PC-3 (cell line): Measurements from ENCODE around the gene ZNF584. TPM values are rescaled to one million over a fixed set of nuclear protein-coding genes. Genes with fewer than 3 reads are reported as not detected.

Experiments
- ATAC-seq: fragments of 200-7000 bp; cut with Tn5 transposase; 2 replicates; pipeline ENCODE4 v1.9.1; 2020; ENCODE audit warnings: mild to moderate bottlenecking, moderate library complexity
- BruUV-seq: library from RNA; stranded (reverse); fragments of 400-500 nt; replicated peaks from 2 replicates; lab custom pipeline; 2021; lab: Mats Ljungman, UMichigan
- CTCF ChIA-PET: fragments of 300-600 bp; sonication (Branson Sonifier 250); formaldehyde crosslinking; loops from one replicate; lab custom pipeline; 2022; ENCODE audit warnings: antibody characterized with exemption; lab: Charles Lee
- POLR2A ChIA-PET: fragments of 300-600 bp; sonication (Branson Sonifier 250); formaldehyde crosslinking; loops from one replicate; lab custom pipeline; 2022; ENCODE audit warnings: antibody characterized with exemption; ENCODE audit not compliant: unreplicated experiment; lab: Charles Lee
- DNase-seq: peaks from one replicate; pipeline ENCODE4 v3.0.0-alpha.2; 2015
- H2AFZ ChIP-seq: fragments of 300-600 bp; sonication (generic); 2 replicates; pipeline ENCODE4 v1.6.0; 2016; ENCODE audit warnings: antibody characterized with exemption, low read length
- H3F3A ChIP-seq: fragments of 300-600 bp; sonication (generic); one replicate; pipeline ENCODE4 v1.6.0; 2017; ENCODE audit warnings: antibody characterized with exemption, low read length, control low read depth, mild to moderate bottlenecking; ENCODE audit not compliant: unreplicated experiment
- H3K27ac ChIP-seq: fragments of 300-600 bp; sonication (generic); 2 replicates; pipeline ENCODE4 v1.5.1; 2016; ENCODE audit warnings: mild to moderate bottlenecking, low read length
- H3K27me3 ChIP-seq: fragments of 300-600 bp; sonication (generic); 2 replicates; pipeline ENCODE4 v1.6.1; 2016; ENCODE audit warnings: low read length, mixed read lengths
- H3K36me3 ChIP-seq: fragments of 300-600 bp; sonication (generic); 2 replicates; pipeline ENCODE4 v1.6.1; 2016; ENCODE audit warnings: low read depth, mixed run types, low read length, mixed read lengths
- H3K4me1 ChIP-seq: fragments of 300-600 bp; sonication (generic); 2 replicates; pipeline ENCODE4 v1.5.1; 2016; ENCODE audit warnings: low read length; ENCODE audit not compliant: insufficient read depth
- H3K4me2 ChIP-seq: fragments of 300-600 bp; sonication (generic); 2 replicates; pipeline ENCODE4 v1.6.0; 2016; ENCODE audit warnings: low read length
- H3K4me3 ChIP-seq: fragments of 300-600 bp; sonication (generic); 2 replicates; pipeline ENCODE4 v1.5.1; 2016; ENCODE audit warnings: mild to moderate bottlenecking, low read length, mixed read lengths
- H3K79me2 ChIP-seq: fragments of 300-600 bp; sonication (generic); 2 replicates; pipeline ENCODE4 v1.6.1; 2017; ENCODE audit warnings: low read length, mixed read lengths
- H3K9ac ChIP-seq: fragments of 300-600 bp; sonication (generic); 2 replicates; pipeline ENCODE4 v1.6.0; 2016; ENCODE audit warnings: mild to moderate bottlenecking, low read length
- H3K9me2 ChIP-seq: fragments of 300-600 bp; sonication (generic); replicated peaks from 2 replicates; pipeline ENCODE4 v1.6.1; 2016; ENCODE audit warnings: mixed run types, low read length, mixed read lengths
- H3K9me3 ChIP-seq: fragments of 300-600 bp; sonication (generic); 2 replicates; pipeline ENCODE4 v1.6.1; 2016; ENCODE audit warnings: low read length, mixed read lengths
- H4K20me1 ChIP-seq: fragments of 300-600 bp; sonication (generic); 2 replicates; pipeline ENCODE4 v1.6.1; 2016; ENCODE audit warnings: low read length, mixed read lengths
- EZH2 ChIP-seq: fragments of 300-600 bp; sonication (generic); IDR thresholded peaks from one replicate; pipeline ENCODE4 v1.6.1; 2017; ENCODE audit warnings: antibody characterized with exemption, mild to moderate bottlenecking, low read length; ENCODE audit not compliant: unreplicated experiment
- EZH2phosphoT487 ChIP-seq: fragments of 300-600 bp; sonication (generic); IDR thresholded peaks from 2 replicates; pipeline ENCODE4 v1.6.1; 2018; ENCODE audit warnings: mild to moderate bottlenecking, antibody characterized with exemption, low read length, borderline replicate concordance
- intact Hi-C: fragments of 100-400 bp; cut with micrococcal nuclease; formaldehyde crosslinking; loops from 2 replicates; pipeline ENCODE4 v1.9.0; 2023
- total RNA-seq: library from RNA; depleted of rRNA; stranded (reverse); fragments of >200 nt; gene quantifications from 2 replicates; pipeline ENCODE4 v1.2.3, GENCODE V29; 2014
- TF ChIP-seq, protein P1 (sequence below): fragments of 300-600 bp; sonication (generic); conservative IDR thresholded peaks from 2 replicates; pipeline ENCODE4 v1.5.1; 2017; ENCODE audit warnings: antibody characterized with exemption, low read depth, mild to moderate bottlenecking, low read length

Gene ZNF584
- total RNA-seq, 1 experiment from 2014 or later: 49.2 TPM

DNA sequence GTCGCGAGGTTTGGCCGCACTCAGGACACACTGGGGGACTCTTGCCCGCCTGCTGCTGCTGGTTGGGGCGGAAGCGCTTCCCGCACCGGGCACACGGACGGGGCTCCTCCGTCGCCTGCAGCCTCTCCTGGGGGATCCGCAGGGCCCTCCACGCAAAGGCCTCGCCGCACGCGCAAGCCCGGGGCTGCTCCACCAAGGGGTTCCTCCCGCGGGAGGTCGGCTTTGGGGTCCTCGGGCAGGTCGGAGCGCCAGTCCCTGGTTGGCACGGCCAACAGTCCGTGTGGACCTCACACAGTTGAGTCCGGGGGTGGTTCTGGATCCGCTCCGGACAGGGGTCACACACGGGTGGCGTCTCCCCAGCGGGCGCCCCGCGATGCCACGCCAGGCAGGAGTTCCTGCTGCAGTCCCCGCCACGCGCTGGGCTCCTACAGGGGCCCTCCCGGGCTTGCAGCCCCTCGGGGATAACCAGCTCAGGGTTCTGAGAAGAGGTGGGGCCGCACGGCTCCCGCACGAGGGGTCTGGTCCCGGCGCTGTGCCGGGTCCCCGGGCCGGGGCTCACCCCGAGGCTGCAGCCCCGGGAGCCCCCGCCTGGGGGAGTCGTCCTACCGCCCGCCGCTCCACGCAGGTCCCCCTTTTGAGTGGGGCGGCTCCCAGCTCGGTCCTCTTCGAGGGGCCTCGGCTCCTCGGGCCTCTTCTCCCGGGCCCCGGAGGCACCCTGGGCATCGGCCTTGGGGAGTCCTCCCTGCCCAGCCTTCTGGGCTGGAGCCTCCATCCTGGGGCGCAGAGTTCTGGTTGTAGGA is 39.7 kb upstream of the ZNF584 start:
- ATAC-seq (no peak), DNase-seq (no peak)
- ChIA-PET CTCF (no interaction called here), POLR2A (no interaction called here)
- Histone ChIP-seq H3K9ac (no peak overlapping the region), H3K36me3 (no peaks in the 10 kb centered on the region), H3K79me2 (no peaks in the 10 kb centered on the region), H3K27me3 (no peaks in the 10 kb centered on the region), H3K9me3 (no peaks in the 10 kb centered on the region), H2AFZ (no peak overlapping the region), H3K9me2 (no peaks in the 10 kb centered on the region), H3K4me3 (no peak overlapping the region), H3F3A (no peaks in the 10 kb centered on the region), H3K4me1 (no peaks in the 10 kb centered on the region), H4K20me1 (no peaks in the 10 kb centered on the region), H3K27ac (no peak overlapping the region), H3K4me2 (no peak overlapping the region)
- intact Hi-C loops: no loop called here
- no TSS peak for BruUV-seq
- TF ChIP-seq EZH2phosphoT487 (no peak), EZH2 (no peak)
- TF ChIP-seq, protein P1, sequence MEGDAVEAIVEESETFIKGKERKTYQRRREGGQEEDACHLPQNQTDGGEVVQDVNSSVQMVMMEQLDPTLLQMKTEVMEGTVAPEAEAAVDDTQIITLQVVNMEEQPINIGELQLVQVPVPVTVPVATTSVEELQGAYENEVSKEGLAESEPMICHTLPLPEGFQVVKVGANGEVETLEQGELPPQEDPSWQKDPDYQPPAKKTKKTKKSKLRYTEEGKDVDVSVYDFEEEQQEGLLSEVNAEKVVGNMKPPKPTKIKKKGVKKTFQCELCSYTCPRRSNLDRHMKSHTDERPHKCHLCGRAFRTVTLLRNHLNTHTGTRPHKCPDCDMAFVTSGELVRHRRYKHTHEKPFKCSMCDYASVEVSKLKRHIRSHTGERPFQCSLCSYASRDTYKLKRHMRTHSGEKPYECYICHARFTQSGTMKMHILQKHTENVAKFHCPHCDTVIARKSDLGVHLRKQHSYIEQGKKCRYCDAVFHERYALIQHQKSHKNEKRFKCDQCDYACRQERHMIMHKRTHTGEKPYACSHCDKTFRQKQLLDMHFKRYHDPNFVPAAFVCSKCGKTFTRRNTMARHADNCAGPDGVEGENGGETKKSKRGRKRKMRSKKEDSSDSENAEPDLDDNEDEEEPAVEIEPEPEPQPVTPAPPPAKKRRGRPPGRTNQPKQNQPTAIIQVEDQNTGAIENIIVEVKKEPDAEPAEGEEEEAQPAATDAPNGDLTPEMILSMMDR: no peak

DNA sequence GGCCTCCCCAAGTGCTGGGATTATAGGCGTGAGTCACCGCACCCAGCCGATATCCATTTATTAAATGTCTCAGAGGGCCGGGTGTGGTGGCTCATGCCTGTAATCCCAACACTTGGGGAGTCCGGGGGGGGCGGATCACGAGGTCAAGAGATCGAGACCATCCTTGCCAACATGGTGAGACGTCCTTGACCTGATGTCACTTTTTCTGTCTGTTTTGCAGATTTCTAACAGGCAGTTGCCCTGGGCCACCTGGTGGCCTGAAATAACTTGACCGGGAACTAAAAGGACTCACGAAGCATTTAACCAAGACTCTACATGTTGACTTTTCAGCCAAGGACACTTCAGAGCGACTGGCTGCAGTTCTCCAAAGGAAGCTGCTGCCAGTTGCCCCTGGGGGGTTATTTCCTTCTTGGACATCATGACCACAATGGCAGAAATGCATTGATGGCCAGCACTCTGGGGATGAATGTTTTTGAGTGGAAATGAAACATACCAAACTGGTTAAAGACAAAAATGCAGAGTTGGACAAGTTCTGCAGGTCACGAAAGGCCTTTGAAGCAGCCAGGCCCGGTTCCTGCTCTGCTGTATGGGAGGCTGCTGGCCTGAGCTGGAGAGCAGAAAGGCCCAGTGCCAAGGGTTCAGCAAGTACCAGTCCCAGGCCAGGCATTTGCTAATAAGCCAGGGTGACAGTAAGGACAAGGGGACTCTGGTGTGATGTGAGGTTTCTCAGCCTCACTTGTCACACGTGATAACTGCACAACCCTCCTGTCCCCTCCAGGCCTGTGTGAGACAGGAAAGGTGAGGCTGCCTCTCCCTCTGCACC is 35.9 kb upstream of the ZNF584 start:
- Histone ChIP-seq H3K9ac (no peak overlapping the region), H3K4me3 (no peak overlapping the region), H4K20me1 (no peaks in the 10 kb centered on the region), H3F3A (no peaks in the 10 kb centered on the region), H3K27ac (no peak overlapping the region), H3K36me3 (no peaks in the 10 kb centered on the region), H3K79me2 (no peaks in the 10 kb centered on the region), H3K4me1 (no peaks in the 10 kb centered on the region), H3K27me3 (no peaks in the 10 kb centered on the region), H3K4me2 (no peak overlapping the region), H3K9me2 (no peaks in the 10 kb centered on the region), H3K9me3 (no peaks in the 10 kb centered on the region), H2AFZ (no peak overlapping the region)
- POLR2A ChIA-PET: interaction anchor here (0.6 kb wide), 1 partner anchor 154 kb away, joined by 3 read pairs; no protein-coding TSS in a partner anchor
- intact Hi-C loops: no loop called here
- TF ChIP-seq, protein P1: peak; percentile 52
- TF ChIP-seq EZH2phosphoT487: no peak
- TF ChIP-seq EZH2: no peak
- BruUV-seq: no TSS peak
- peak; percentile 35 for DNase-seq
- CTCF ChIA-PET: no interaction called here
- ATAC-seq: peak; percentile 45; the same call in 1 of the 2 replicates
